GM12872 (cell line): Measurements from ENCODE around the gene IBSP.

ENCODE experiments used
- TF ChIP-seq, protein P1 (sequence below): IDR thresholded peaks from 3 replicates; pipeline ENCODE4 v1.5.1; 2011; ENCODE audit warnings: low read depth, mild to moderate bottlenecking, low read length, moderate library complexity; ENCODE audit not compliant: insufficient read depth

Gene IBSP

DNA sequence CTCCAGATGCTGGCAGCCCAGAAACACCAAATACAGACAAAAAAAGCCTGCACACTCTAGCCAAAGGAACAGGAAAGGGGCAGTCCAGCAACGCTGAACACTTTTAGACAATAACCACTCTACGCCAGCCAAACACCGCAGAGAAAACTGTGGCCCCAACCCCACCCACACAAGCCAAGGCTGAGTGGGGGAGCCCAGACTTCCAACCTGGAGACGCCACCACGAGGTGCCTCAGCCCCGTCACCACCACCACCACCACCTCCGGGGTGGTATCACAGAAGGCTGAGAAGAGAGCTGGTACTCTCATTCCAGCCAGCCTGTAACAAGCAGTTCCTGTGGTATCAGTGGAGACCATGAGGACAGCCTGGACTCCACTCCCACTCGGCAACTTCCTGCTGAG is 56.2 kb downstream of the IBSP start:
- TF ChIP-seq, protein P1, sequence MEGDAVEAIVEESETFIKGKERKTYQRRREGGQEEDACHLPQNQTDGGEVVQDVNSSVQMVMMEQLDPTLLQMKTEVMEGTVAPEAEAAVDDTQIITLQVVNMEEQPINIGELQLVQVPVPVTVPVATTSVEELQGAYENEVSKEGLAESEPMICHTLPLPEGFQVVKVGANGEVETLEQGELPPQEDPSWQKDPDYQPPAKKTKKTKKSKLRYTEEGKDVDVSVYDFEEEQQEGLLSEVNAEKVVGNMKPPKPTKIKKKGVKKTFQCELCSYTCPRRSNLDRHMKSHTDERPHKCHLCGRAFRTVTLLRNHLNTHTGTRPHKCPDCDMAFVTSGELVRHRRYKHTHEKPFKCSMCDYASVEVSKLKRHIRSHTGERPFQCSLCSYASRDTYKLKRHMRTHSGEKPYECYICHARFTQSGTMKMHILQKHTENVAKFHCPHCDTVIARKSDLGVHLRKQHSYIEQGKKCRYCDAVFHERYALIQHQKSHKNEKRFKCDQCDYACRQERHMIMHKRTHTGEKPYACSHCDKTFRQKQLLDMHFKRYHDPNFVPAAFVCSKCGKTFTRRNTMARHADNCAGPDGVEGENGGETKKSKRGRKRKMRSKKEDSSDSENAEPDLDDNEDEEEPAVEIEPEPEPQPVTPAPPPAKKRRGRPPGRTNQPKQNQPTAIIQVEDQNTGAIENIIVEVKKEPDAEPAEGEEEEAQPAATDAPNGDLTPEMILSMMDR, result no peak

DNA sequence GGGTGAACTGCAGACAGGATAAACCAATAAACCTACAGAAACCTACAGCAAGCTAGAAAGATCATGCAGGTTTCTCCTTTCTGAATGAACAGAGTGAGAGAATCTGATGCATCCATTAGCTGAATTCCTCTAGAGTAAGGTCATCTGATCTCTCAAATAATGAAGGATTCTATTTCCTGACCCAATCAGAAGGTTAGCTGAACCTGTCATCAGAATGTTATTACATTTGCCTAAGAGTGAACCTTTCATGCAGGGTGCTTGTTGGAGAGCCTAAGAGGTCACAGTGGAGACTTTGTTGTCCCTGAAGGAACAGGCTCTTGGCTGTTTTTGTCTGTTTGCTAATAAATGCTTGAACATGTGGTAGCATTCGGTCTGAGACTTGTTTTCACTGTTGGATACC is 57.5 kb downstream of the IBSP start:
- TF ChIP-seq, protein P1, result no peak

DNA sequence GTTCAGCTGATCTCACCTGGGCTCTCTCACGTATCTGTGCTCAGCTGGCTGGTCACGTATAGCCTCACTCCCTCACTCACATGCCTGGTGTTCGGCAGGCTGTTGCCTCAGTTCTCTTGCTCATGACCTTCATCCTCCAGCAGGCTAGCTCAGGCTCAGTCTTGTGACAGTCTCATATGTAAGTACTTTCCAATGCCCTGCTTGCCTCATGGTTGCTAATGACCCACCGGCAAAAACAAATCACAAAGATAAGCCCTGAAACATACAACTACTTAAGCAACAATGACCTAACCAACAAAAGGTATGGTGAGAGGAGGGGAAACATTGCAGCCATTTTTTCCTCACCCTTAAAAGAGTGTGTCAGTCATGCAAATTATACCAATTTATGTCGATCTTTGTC is 58.4 kb downstream of the IBSP start:
- TF ChIP-seq, protein P1, result no peak
